ENCODE measurements around the gene LRRC45.

GRCh38 chr17:81987161-81987770 lies 35.8 kb upstream of the LRRC45 start:
- TF ChIP-seq POLR2AphosphoS5 (IDR thresholded peaks at IDR 0.05; ENCODE audit: low read depth, low read length) (no peak), REST (IDR thresholded peaks at IDR 0.05; ENCODE audit: insufficient read depth in 1 of 2, low read depth in 2 of 2, low read length in 2 of 2) (no peak)
